ENCODE data around the gene ZSWIM6. TPM values are rescaled to one million over a fixed set of nuclear protein-coding genes. Genes with fewer than 3 reads are reported as not detected.

The ZSWIM6 gene
- polyA plus RNA-seq, 1 of the 3 experiments (the other 2 are of a cell fraction): 7.4 TPM

GRCh38 chr5:61408476-61409168, 76.6 kb downstream of the ZSWIM6 start (continued):
- TF ChIP-seq POLR2AphosphoS5 (IDR thresholded peaks at IDR 0.05; ENCODE audit: low read depth, low read length) (peak; percentile 65; the same call in 1 of the 2 replicates), GABPA (IDR thresholded peaks at IDR 0.05; ENCODE audit: low read depth) (peak; percentile 44; the same call in 1 of the 2 replicates), FOXM1 (IDR thresholded peaks at IDR 0.05; ENCODE audit: low read depth) (0 out of 2 replicates have a peak, but pooled peaks have one; percentile 49), EP300 (IDR thresholded peaks at IDR 0.05; ENCODE audit: borderline replicate concordance in 1 of 2, low read depth in 1 of 2, low read length in 1 of 2) (peak in 1 of 2 experiments; percentile 93; a peak in 2 of 4 replicates), JUND (IDR thresholded peaks at IDR 0.05) (peak; percentile 85), GATA2 (CRISPR knock-in tag; IDR thresholded peaks at IDR 0.05) (no peak), SIN3A (IDR thresholded peaks at IDR 0.05; ENCODE audit: borderline replicate concordance, low read depth, low read length) (peak; percentile 70; the same call in 1 of the 2 replicates)
- TF ChIP-seq, protein P1, sequence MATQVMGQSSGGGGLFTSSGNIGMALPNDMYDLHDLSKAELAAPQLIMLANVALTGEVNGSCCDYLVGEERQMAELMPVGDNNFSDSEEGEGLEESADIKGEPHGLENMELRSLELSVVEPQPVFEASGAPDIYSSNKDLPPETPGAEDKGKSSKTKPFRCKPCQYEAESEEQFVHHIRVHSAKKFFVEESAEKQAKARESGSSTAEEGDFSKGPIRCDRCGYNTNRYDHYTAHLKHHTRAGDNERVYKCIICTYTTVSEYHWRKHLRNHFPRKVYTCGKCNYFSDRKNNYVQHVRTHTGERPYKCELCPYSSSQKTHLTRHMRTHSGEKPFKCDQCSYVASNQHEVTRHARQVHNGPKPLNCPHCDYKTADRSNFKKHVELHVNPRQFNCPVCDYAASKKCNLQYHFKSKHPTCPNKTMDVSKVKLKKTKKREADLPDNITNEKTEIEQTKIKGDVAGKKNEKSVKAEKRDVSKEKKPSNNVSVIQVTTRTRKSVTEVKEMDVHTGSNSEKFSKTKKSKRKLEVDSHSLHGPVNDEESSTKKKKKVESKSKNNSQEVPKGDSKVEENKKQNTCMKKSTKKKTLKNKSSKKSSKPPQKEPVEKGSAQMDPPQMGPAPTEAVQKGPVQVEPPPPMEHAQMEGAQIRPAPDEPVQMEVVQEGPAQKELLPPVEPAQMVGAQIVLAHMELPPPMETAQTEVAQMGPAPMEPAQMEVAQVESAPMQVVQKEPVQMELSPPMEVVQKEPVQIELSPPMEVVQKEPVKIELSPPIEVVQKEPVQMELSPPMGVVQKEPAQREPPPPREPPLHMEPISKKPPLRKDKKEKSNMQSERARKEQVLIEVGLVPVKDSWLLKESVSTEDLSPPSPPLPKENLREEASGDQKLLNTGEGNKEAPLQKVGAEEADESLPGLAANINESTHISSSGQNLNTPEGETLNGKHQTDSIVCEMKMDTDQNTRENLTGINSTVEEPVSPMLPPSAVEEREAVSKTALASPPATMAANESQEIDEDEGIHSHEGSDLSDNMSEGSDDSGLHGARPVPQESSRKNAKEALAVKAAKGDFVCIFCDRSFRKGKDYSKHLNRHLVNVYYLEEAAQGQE (IDR thresholded peaks at IDR 0.05; ENCODE audit: low read depth, low read length): peak; percentile 65; the same call in 1 of the 2 replicates
- TF ChIP-seq, protein P2, sequence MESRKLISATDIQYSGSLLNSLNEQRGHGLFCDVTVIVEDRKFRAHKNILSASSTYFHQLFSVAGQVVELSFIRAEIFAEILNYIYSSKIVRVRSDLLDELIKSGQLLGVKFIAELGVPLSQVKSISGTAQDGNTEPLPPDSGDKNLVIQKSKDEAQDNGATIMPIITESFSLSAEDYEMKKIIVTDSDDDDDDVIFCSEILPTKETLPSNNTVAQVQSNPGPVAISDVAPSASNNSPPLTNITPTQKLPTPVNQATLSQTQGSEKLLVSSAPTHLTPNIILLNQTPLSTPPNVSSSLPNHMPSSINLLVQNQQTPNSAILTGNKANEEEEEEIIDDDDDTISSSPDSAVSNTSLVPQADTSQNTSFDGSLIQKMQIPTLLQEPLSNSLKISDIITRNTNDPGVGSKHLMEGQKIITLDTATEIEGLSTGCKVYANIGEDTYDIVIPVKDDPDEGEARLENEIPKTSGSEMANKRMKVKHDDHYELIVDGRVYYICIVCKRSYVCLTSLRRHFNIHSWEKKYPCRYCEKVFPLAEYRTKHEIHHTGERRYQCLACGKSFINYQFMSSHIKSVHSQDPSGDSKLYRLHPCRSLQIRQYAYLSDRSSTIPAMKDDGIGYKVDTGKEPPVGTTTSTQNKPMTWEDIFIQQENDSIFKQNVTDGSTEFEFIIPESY (IDR thresholded peaks at IDR 0.05; ENCODE audit: borderline replicate concordance, low read depth): peak; percentile 89

DNA sequence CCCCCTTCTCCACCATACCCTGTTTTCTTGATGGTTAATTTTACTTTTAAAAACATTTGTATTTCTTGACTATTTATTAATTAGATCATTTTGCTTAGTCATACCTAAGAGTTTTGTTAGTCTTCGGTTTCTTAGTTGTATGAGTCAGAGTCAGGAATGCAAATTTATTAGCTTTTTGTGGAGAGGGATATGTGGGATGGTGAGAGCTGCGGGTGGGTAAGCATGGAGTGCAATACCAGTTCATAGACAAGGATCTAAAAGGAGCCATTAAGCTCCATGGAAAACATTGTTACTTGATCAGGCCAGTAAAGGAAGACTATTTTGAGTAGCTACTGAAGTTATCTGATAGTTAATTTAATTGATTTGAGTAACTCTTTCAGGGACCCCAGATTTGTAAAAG, 77.5 kb downstream of the ZSWIM6 start:
- POLR2A ChIA-PET: no interaction called here
- TF ChIP-seq POLR2AphosphoS5 (IDR thresholded peaks at IDR 0.05; ENCODE audit: low read depth, low read length): peak; percentile 49; the same call in 1 of the 2 replicates
- no peak for TF ChIP-seq GATA2 (CRISPR knock-in tag; IDR thresholded peaks at IDR 0.05)
- TF ChIP-seq YY1 (IDR thresholded peaks at IDR 0.05; ENCODE audit: low read depth): peak; percentile 42; the same call in 1 of the 2 replicates
- TF ChIP-seq RXRA (IDR thresholded peaks at IDR 0.05; ENCODE audit: borderline replicate concordance, low read depth): peak; percentile 82
- TF ChIP-seq, protein P3, sequence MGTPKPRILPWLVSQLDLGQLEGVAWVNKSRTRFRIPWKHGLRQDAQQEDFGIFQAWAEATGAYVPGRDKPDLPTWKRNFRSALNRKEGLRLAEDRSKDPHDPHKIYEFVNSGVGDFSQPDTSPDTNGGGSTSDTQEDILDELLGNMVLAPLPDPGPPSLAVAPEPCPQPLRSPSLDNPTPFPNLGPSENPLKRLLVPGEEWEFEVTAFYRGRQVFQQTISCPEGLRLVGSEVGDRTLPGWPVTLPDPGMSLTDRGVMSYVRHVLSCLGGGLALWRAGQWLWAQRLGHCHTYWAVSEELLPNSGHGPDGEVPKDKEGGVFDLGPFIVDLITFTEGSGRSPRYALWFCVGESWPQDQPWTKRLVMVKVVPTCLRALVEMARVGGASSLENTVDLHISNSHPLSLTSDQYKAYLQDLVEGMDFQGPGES (IDR thresholded peaks at IDR 0.05; ENCODE audit: low read depth, low read length): no peak
- TF ChIP-seq CHD2 (IDR thresholded peaks at IDR 0.05; ENCODE audit: low read length, partially characterized antibody): no peak
- TF ChIP-seq NFIC (IDR thresholded peaks at IDR 0.05; ENCODE audit: borderline replicate concordance): peak; percentile 60; the same call in 1 of the 2 replicates
- TF ChIP-seq ELF1 (IDR thresholded peaks at IDR 0.05): no peak
- TF ChIP-seq FOXM1 (IDR thresholded peaks at IDR 0.05; ENCODE audit: low read depth): no peak
- TF ChIP-seq EZH2phosphoT487 (IDR thresholded peaks at IDR 0.05; ENCODE audit: borderline replicate concordance, low read depth): no peak
- no peak for TF ChIP-seq MXI1 (IDR thresholded peaks at IDR 0.05; ENCODE audit: low read depth, low read length)
- TF ChIP-seq SIN3A (IDR thresholded peaks at IDR 0.05; ENCODE audit: borderline replicate concordance, low read depth, low read length): no peak
- TF ChIP-seq MEF2A (IDR thresholded peaks at IDR 0.05; ENCODE audit: borderline replicate concordance, low read depth): no peak
- TF ChIP-seq, protein P1 (IDR thresholded peaks at IDR 0.05; ENCODE audit: low read depth, low read length): no peak
- peak in 1 of 2 experiments; percentile 71; a peak in 1 of 4 replicates for TF ChIP-seq EP300 (IDR thresholded peaks at IDR 0.05; ENCODE audit: borderline replicate concordance in 1 of 2, low read depth in 1 of 2, low read length in 1 of 2)

More for the DNA sequence above, 77.5 kb downstream of the ZSWIM6 start:
- 13% methylated on average over 2 of the region's 2 CpGs for WGBS (ENCODE audit: low lambda C conversion rate)
- peaks cover 46% of the 10 kb centered on the region for H4K20me1 ChIP-seq (ENCODE audit: insufficient read depth)
- H3K27me3 ChIP-seq (ENCODE audit: insufficient read depth): no peaks in the 10 kb centered on the region
- no peaks in the 10 kb centered on the region for H3K9me2 ChIP-seq
- CTCF ChIA-PET: no interaction called here
- H3K9ac ChIP-seq: peak overlapping the region; percentile 53
- no peak overlapping the region for H2AFZ ChIP-seq (ENCODE audit: low read depth)
- H3K4me1 ChIP-seq (ENCODE audit: control insufficient read depth in 1 of 2, insufficient read depth in 2 of 2, low read depth in 1 of 2, low read length in 1 of 2): peaks cover 7 to 20% of the 10 kb centered on the region in 2 experiments; a peak in 3 of 4 replicates
- no peaks in the 10 kb centered on the region for H3K36me3 ChIP-seq (replicated peaks in 1 of 2; ENCODE audit: control insufficient read depth in 1 of 2, insufficient read depth in 2 of 2, low read length in 1 of 2)
- peaks cover 80% of the 10 kb centered on the region for H3K79me2 ChIP-seq (ENCODE audit: insufficient read depth)
- H3F3A ChIP-seq (replicated peaks; ENCODE audit: insufficient read depth): peaks cover 24% of the 10 kb centered on the region
- H3K4me3 ChIP-seq (ENCODE audit: low read depth in 2 of 2, low read length in 1 of 2): peak overlapping the region in 1 of 2 experiments; percentile 31; a peak in 1 of 4 replicates
- peak overlapping the region; percentile 71 for H3K4me2 ChIP-seq
- H3K27ac ChIP-seq (ENCODE audit: low read depth in 2 of 2, low read length in 1 of 2): peak overlapping the region; percentile 34 to 95; a peak in 3 of 4 replicates
- DNase-seq: peak; percentile 19
- no peaks in the 10 kb centered on the region for H3K9me3 ChIP-seq

All from SK-N-SH (cell line).